22Rv1 (cell line): ENCODE results near the gene ANKS1B.

Experiments used
- H3K27ac ChIP-seq: fragments of 450-650 bp; 2 replicates; pipeline ENCODE4 v1.5.1; 2017
- CTCF ChIP-seq: fragments of 450-650 bp; IDR thresholded peaks from 2 replicates; pipeline ENCODE4 v1.5.1; 2017; ENCODE audit warnings: mild to moderate bottlenecking
- ZFX ChIP-seq: fragments of 450-650 bp; IDR thresholded peaks from 2 replicates; pipeline ENCODE4 v1.6.1; 2017; ENCODE audit warnings: antibody characterized with exemption, borderline replicate concordance

ANKS1B gene

GRCh38 chr12:98873776-98874175 is 1111.0 kb downstream of the ANKS1B start:
- TF ChIP-seq CTCF (no peak), ZFX (no peak)
- no peak overlapping the region for H3K27ac ChIP-seq

GRCh38 chr12:98870504-98870903 is 1114.2 kb downstream of the ANKS1B start:
- no peak overlapping the region for H3K27ac ChIP-seq
- TF ChIP-seq ZFX (no peak), CTCF (no peak)

DNA sequence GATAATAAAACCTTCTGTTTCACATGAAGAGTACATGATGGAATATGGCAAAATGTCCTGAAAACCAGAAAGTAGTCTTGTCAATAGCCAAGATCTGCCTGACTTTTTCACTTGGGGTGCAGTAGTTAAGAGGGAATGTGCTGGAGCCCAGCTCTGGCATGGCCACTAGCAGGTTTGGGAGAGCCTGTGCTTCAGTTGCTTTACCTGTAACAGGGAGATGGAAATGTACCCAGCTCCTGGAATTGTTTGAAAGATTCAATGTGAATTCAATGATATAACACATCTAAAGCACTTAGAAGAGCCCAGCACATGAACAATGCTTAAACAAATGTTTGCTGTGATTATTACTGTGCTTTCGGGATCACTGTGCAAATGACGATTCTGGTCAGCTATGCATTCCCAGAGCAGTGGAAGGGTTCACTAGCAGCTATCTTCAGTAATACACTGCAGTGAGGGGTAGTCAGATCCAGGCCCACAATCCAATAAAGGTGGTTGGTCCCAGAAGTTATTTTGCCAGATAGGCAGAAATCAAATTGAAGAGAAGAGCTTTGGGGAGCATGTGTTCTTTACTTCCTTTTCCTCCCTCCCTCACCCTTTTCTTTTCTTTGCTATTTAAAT is 1114.7 kb downstream of the ANKS1B start:
- H3K27ac ChIP-seq, result no peak overlapping the region
- no peak for TF ChIP-seq CTCF
- no peak for TF ChIP-seq ZFX

DNA sequence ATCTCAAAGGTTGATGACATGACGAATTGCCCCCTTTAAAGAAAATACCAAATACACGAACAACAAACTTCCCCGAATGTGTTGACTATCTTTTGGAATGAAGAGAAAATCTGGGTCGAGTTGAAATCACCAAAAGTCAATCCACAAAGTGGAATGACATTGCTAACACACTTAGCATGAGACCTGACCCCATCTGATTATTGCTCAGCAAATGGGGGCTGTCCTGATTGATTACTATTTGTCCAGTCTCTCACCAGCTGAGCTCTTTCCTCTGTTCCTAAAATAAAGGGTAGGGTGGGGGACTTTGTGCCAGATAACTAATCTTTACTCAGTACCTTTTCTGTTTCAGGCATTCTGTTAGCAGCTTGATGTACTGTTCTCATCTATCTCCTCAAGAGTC is 1116.2 kb downstream of the ANKS1B start:
- no peak overlapping the region for H3K27ac ChIP-seq
- no peak for TF ChIP-seq CTCF
- TF ChIP-seq ZFX, result no peak

GRCh38 chr12:98868076-98868475 is 1116.7 kb downstream of the ANKS1B start:
- no peak overlapping the region for H3K27ac ChIP-seq
- no peak for TF ChIP-seq ZFX
- TF ChIP-seq CTCF, result no peak

GRCh38 chr12:98864363-98864762 is 1120.4 kb downstream of the ANKS1B start:
- H3K27ac ChIP-seq, result no peak overlapping the region
- TF ChIP-seq ZFX (no peak), CTCF (no peak)

DNA sequence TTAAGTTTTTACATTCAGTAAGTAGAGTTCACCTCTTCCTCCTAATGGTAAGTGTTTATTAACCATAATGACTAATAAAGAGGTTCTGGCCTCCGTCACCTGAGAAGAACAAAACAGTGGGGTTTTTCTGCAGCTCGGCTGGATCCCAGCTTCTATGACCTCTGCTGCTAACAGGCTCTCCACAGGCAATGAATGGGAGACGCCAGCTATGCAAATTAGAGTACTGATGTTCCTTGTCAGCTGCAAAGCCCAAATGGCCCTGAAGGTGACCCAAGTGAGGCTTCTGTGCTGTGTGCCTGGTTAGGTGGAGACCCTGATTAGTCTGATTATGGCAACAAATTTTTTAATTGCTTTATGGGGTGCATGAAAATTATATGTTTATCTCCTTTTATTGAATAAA is 1121.6 kb downstream of the ANKS1B start:
- H3K27ac ChIP-seq, result no peak overlapping the region
- TF ChIP-seq CTCF (no peak), ZFX (no peak)
